HFFc6 (cell line): ENCODE data around the gene SERINC4. TPM values are rescaled to one million over a fixed set of nuclear protein-coding genes. Genes with fewer than 3 reads are reported as not detected.
"Not testable (repeated sequence)": the region's sequence is repeated elsewhere in the genome, so short reads cannot be mapped to it uniquely, and the experiment has no call there.

Experiments used
- DNase-seq: peaks from one replicate; pipeline ENCODE4 v3.0.0-alpha.2; 2018
- H3K27ac Mint-ChIP-seq: 2 replicates; pipeline ENCODE4 v1.8.0; 2020; ENCODE audit warnings: mild to moderate bottlenecking, mixed read lengths
- H3K27me3 Mint-ChIP-seq: 2 replicates; pipeline ENCODE4 v1.8.0; 2021; ENCODE audit warnings: mild to moderate bottlenecking, moderate library complexity, mixed read lengths; ENCODE audit not compliant: insufficient read depth
- H3K36me3 Mint-ChIP-seq: 2 replicates; pipeline ENCODE4 v1.8.0; 2021; ENCODE audit warnings: low read depth, mixed read lengths
- H3K4me1 Mint-ChIP-seq: 2 replicates; pipeline ENCODE4 v1.8.0; 2020; ENCODE audit warnings: low read depth, mixed read lengths
- H3K4me3 Mint-ChIP-seq: 2 replicates; pipeline ENCODE4 v1.8.0; 2020; ENCODE audit warnings: mild to moderate bottlenecking, moderate library complexity, mixed read lengths
- H3K9me3 Mint-ChIP-seq: 2 replicates; pipeline ENCODE4 v1.8.0; 2020; ENCODE audit warnings: mild to moderate bottlenecking, mixed read lengths
- total RNA-seq, 6 experiments: library from RNA; stranded (reverse); fragmentation: NEBNext Ultra II Directional; extraction: Animal tissue kit (Norgen Biotek cat#: 25700); gene quantifications; 2 replicates in 1 of 6; 3 replicates in 5 of 6; pipeline ENCODE4 v1.2.3, GENCODE V29; 2021
- TF ChIP-seq, protein P1 (sequence below): fragments of 200-600 bp; sonication (generic); IDR thresholded peaks from 2 replicates; pipeline ENCODE4 v1.5.0; 2021; ENCODE audit warnings: antibody characterized with exemption, mild to moderate bottlenecking

Gene SERINC4
- total RNA-seq, 6 experiments from 2014 or later, result 0.07 to 0.11 (median 0.09) TPM; not detected in 3

DNA sequence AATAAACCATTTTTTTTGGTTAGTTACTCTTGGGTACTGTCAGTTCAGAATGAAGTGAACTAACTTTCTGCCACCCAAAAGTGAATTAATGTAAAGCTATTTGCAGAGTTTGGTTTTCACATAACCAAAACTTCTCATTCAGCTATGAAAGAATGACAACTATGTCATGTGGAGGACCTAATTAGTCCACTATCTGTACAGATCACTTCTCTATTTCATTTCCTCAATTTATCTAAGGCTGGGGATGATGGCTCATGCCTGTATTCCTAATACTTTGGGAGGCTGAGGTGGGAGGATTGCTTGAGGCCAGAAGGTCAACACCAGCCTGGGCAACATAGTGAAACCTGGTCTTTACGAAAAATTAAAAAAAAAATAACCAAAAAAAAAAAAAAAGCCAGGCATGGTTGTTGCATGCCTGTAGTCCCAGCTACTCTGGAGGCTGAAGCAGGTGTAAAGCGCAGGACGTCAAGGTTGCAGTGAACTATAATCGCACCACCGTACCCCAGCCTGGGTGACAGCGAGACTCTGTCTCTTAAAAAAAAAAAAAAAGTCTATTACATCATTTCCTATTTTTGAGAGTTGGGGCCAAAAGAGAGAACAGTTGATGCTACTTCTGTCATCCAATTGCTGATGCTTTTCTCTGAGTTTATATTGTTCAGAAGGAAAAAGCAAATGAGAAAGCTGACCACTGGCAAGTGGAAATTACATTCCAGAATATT is 9.1 kb upstream of the SERINC4 start:
- Mint-ChIP-seq H3K4me3 (no peak overlapping the region), H3K36me3 (peaks cover 49% of the 10 kb centered on the region), H3K27ac (no peak overlapping the region), H3K27me3 (no peaks in the 10 kb centered on the region; the same call in 1 of the 2 replicates), H3K4me1 (peaks cover 4% of the 10 kb centered on the region; the same call in 1 of the 2 replicates), H3K9me3 (no peaks in the 10 kb centered on the region)
- TF ChIP-seq, protein P1, sequence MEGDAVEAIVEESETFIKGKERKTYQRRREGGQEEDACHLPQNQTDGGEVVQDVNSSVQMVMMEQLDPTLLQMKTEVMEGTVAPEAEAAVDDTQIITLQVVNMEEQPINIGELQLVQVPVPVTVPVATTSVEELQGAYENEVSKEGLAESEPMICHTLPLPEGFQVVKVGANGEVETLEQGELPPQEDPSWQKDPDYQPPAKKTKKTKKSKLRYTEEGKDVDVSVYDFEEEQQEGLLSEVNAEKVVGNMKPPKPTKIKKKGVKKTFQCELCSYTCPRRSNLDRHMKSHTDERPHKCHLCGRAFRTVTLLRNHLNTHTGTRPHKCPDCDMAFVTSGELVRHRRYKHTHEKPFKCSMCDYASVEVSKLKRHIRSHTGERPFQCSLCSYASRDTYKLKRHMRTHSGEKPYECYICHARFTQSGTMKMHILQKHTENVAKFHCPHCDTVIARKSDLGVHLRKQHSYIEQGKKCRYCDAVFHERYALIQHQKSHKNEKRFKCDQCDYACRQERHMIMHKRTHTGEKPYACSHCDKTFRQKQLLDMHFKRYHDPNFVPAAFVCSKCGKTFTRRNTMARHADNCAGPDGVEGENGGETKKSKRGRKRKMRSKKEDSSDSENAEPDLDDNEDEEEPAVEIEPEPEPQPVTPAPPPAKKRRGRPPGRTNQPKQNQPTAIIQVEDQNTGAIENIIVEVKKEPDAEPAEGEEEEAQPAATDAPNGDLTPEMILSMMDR, result no peak
- no peak for DNase-seq

DNA sequence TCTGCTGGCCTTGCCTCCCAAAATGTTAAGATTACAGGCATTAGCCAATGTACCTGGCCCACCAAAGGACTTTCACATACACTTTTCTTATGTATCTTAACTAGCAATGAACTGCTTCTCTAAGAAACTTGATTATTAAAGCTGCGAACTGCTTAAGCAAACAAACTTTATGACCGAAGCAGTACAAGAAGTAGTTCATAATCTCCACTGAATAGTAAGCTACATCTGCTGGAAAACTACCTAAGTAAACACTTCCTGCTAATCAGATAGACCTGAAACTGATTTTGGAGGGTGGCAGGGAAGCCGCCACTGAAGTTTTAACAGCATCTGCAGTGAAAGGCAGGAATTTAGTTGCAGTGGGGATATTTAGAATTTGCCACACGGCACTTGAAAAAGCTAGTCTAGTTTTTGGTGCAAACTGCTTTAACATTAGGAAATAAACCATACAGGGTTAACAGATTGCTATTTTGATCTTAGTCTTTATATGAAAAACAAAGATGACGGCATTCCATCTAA is 8.5 kb upstream of the SERINC4 start:
- Mint-ChIP-seq H3K36me3 (peaks cover 51% of the 10 kb centered on the region), H3K27ac (no peak overlapping the region), H3K27me3 (no peaks in the 10 kb centered on the region; the same call in 1 of the 2 replicates), H3K9me3 (no peaks in the 10 kb centered on the region), H3K4me3 (no peak overlapping the region), H3K4me1 (peaks cover 4% of the 10 kb centered on the region; the same call in 1 of the 2 replicates)
- no peak for DNase-seq
- TF ChIP-seq, protein P1, result no peak

DNA sequence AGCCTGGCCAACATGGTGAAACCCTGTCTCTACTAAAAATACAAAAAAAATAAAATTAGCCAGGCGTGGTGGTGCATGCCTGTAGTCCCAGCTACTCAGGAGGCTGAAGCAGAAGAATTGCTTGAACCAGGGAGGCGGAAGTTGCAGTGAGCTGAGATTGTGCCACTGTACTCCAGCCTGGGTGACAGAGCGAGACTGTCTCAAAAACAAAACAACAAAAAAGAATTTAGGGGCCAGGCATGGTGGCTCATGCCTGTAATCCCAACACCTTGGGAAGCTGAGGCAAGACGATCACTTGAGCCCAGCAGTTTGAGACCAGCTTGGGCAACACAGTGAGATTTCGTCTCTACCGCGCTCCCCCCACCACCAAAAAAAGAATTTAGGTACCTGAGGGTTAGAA is 2.7 kb upstream of the SERINC4 start:
- H3K27me3 Mint-ChIP-seq, result peaks cover 11% of the 10 kb centered on the region
- H3K4me3 Mint-ChIP-seq, H3K27ac Mint-ChIP-seq, H3K9me3 Mint-ChIP-seq, DNase-seq: not testable (repeated sequence)
- H3K36me3 Mint-ChIP-seq, result peaks cover 66% of the 10 kb centered on the region
- peaks cover 30% of the 10 kb centered on the region for H3K4me1 Mint-ChIP-seq

DNA sequence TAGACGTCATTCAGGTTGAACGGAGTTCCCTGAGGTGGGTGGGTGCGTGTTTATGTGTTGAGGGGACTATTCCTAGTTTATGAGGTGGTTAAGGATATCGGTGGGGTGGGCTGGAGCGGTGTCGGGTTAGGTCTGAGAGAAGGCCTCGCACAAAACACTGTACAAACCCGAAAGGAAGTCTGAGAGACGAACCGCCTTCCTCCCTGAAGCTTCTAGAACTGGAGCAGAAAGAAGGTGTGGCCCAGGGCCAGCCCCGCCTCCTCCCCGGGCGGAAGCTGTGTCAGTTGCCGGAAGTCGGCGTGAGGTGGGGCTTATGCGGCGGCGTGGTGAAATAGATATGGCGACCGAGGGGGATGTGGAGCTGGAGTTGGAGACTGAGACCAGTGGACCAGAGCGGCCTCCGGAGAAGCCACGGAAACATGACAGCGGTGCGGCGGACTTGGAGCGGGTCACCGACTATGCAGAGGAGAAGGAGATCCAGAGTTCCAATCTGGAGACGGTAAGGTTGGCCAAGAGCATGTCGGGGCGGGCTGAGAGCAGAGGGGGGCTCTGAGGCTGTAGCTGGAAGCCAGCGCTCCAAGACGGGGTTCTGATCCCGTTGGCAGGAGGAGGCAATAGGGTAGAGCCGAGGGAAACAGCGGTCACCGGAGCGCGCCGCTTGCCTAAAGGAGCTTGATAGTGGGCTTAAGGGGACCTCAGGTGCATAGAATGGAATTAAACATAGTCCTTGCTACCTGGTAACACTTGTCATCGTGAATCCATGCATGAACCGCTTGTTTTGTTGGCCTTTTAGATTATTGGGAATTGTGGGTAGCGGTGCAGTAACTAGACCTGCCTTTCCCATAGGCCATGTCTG is 494 bp upstream of the SERINC4 start, which contains the start of gene HYPK:
Gene HYPK, plus strand, starts transcription at position 314 of the 856 bp plus-strand sequence. Its CDS starts 24 bp downstream, at position 338.
- Mint-ChIP-seq H3K36me3 (peaks cover 64% of the 10 kb centered on the region), H3K27ac (peak within 1 kb of the TSS; percentile 95), H3K27me3 (peaks cover 12% of the 10 kb centered on the region), H3K9me3 (no peaks in the 10 kb centered on the region), H3K4me3 (peak within 1 kb of the TSS; percentile 95), H3K4me1 (peaks cover 51% of the 10 kb centered on the region)
- TF ChIP-seq, protein P1, result no peak
- DNase-seq, result peak; percentile 82

DNA sequence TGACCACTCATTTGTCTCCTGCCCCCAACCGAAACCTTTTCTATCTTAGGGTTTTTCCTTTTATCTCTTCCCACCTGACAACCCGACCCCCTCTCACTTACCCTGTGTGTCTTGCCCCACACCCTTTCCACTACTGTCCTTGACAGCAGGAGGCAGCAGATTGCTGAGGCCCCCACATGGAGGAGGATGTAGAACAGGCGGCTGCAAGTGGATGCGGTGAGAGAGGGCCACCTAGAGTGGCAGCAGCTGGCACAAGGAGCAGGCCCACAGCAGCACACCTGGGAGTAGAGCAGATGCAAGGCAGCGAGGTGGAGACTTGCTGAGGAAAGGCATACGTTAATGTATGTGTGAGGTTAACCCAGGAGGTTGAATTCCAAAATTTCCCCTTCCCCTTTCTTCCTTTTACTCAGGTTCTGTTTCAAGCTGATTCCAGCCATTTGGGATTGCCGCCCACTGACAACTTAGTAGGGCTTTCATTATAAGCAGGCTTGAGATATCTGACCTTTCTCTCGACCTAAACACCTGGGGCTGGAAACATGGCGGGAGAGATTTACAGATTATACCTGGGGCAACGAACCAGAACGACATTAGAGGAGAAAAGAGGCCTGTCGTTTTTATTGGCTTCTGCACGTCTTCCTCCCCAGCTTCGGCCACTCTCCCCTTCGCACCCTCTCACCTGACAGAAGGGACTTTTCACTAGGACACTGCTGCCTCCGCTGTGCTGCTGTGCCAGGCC is 643 bp downstream of the SERINC4 start:
- H3K4me3 Mint-ChIP-seq, result no peak overlapping the region
- no peaks in the 10 kb centered on the region for H3K9me3 Mint-ChIP-seq
- peaks cover 63% of the 10 kb centered on the region for H3K4me1 Mint-ChIP-seq
- H3K36me3 Mint-ChIP-seq, result peaks cover 69% of the 10 kb centered on the region
- TF ChIP-seq, protein P1, result no peak
- H3K27ac Mint-ChIP-seq, result peak overlapping the region; percentile 95
- H3K27me3 Mint-ChIP-seq, result peaks cover 22% of the 10 kb centered on the region
- DNase-seq, result no peak
